Nasal cavity respiratory epithelium epithelial cell of viscerocranial mucosa (primary cell): ENCODE data around the gene TSG101. TPM values are rescaled to one million over a fixed set of nuclear protein-coding genes. Genes with fewer than 3 reads are reported as not detected.

ENCODE experiments used
- total RNA-seq: library from RNA; depleted of rRNA; stranded (reverse); fragments of >200 nt; gene quantifications from 2 replicates; pipeline ENCODE4 v1.2.3, GENCODE V29; 2014

Gene TSG101, protein sequence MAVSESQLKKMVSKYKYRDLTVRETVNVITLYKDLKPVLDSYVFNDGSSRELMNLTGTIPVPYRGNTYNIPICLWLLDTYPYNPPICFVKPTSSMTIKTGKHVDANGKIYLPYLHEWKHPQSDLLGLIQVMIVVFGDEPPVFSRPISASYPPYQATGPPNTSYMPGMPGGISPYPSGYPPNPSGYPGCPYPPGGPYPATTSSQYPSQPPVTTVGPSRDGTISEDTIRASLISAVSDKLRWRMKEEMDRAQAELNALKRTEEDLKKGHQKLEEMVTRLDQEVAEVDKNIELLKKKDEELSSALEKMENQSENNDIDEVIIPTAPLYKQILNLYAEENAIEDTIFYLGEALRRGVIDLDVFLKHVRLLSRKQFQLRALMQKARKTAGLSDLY
- total RNA-seq: 59.7 and 62.9 TPM in 2 replicates

DNA sequence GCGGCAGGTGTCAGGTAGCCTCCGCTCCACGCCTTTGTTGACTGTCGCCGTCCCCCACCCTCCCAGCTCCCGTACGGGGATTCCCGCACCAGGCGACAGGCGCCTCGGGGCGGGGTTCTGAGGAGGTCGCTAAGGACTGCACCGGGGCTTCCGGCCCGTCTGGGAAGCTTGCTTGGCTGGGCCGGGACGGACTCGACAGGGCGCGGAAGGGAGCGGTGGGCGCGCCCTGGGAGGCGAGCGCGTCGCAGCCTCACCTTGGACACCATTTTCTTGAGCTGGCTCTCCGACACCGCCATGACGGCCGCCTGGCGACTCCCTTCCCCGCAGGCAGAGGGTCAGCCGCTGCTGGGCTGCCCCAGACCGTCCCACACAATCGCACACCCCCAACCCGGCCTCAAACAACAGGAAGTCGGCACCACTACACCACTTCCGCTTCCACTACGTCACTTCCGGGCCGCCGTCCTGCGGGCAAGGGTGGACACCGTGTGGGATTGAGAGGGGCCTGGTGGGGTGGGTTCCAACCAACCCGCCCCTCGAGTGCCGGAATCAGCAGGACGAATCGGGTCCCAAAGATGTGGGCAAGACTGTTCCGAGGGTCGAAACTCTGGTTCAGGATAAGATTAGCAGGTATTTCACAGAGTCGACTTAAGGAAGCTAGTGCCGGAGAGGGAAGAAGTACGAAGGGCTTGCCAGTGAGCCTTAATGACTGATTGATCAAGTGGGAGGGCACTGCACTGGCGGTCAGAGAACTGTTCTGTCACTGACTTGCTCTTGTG is at the start of gene TSG101:
TSG101 (minus strand) TSS at position 422 of the 776 bp plus-strand sequence; CDS start at position 296, 126 bp downstream.

DNA sequence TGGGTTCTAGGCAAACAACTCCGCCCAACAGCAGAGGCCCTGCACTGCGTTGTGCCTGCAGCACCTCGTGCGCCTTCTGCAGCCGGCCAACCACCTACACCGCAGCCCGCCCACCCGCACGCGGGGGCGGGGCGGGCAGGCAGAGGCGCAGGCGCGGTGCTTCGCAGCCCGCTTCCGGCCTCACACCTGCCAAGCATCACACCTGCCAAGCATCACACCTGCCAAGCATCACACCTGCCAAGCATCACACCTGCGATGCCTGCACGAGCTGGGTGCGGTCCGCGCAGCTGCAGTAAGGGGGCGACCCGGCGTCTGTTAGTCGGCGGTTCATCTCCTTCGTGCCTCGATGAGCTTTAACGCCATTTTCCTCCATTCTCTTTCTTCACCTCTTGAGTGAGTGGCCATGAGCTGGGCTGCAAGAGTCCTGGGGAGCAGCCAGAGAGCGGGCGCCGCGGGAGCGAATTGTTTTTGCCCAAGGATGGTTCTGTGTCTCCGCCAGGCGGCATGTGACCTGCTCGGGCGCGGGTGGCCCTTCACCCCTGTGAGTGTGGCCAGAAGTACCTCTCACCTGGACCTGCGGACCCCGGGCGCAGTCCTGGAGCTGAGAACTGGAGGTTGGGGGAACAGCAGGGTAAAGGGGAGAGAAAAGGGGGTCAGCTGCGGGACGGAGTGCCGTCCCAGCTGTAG is 70.9 kb downstream of the TSG101 start, which contains the start of gene LDHAL6A:
LDHAL6A (plus strand) TSS at position 171 of the 687 bp plus-strand sequence. CDS start 825 bp downstream, outside the sequence.

Other genes with a start within 250 kb of the TSG101 start
- gene HPS5, start 204.8 kb downstream of the TSG101 start, total RNA-seq: 65.5 and 87.8 TPM in 2 replicates
- 94.9 and 96.7 TPM in 2 replicates for gene GTF2H1, start 204.4 kb downstream of the TSG101 start, total RNA-seq
- 451 and 1,044 TPM in 2 replicates for gene LDHA, start 132.4 kb downstream of the TSG101 start, total RNA-seq
- not detected in 2 replicates for gene LDHC, start 114.6 kb downstream of the TSG101 start, total RNA-seq
- gene LDHAL6A, start 71.1 kb downstream of the TSG101 start, total RNA-seq: not detected in 2 replicates
- 24.6 and 32.2 TPM in 2 replicates for gene UEVLD, start 61.8 kb upstream of the TSG101 start, total RNA-seq
- gene MISFA, start 72.8 kb upstream of the TSG101 start, total RNA-seq: 0.50 TPM in 1 of 2 replicates, not detected in the other
- 19.5 and 23.4 TPM in 2 replicates for gene SPTY2D1, start 107.4 kb upstream of the TSG101 start, total RNA-seq
- 0.57 and 3.8 TPM in 2 replicates for gene TMEM86A, start 171.8 kb upstream of the TSG101 start, total RNA-seq
- gene IGSF22, start 199.2 kb upstream of the TSG101 start, total RNA-seq: 0.28 and 0.34 TPM in 2 replicates